Measurements from ENCODE around the gene C4orf36.

- TF ChIP-seq CTCF (IDR thresholded peaks at IDR 0.05) (no peak), POLR2A (IDR thresholded peaks at IDR 0.05) (no peak)
These were observed 34.3 kb upstream of the C4orf36 start for GRCh38 chr4:86926435-86927086.
